HCEC 1CT (cell line): ENCODE results near the gene ATP11B.

ENCODE experiments used
- DNase-seq: peaks from one replicate; pipeline ENCODE4 v3.0.0-alpha.2; 2017

The ATP11B gene

GRCh38 chr3:182959474-182960350, 166.4 kb downstream of the ATP11B start:
- no peak for DNase-seq

GRCh38 chr3:182962166-182962565, 168.9 kb downstream of the ATP11B start:
- DNase-seq = no peak

- DNase-seq = no peak
Observed at GRCh38 chr3:182964179-182964578, 170.9 kb downstream of the ATP11B start.

GRCh38 chr3:182965861-182966366, 172.6 kb downstream of the ATP11B start:
- no peak for DNase-seq

- peak; percentile 6 for DNase-seq
Observed at GRCh38 chr3:182967218-182968204, 174.2 kb downstream of the ATP11B start.

- DNase-seq = peak; percentile 54
Observed at GRCh38 chr3:182969277-182969676, 176.0 kb downstream of the ATP11B start.

- DNase-seq = no peak
Observed at GRCh38 chr3:182969853-182970252, 176.5 kb downstream of the ATP11B start.

- no peak for DNase-seq
Observed at GRCh38 chr3:182970811-182971418, 177.6 kb downstream of the ATP11B start.
